ENCODE measurements around the gene TNRC18. TPM values are rescaled to one million over a fixed set of nuclear protein-coding genes. Genes with fewer than 3 reads are reported as not detected.

Gene TNRC18
- total and polyA plus RNA-seq, 9 of the 15 experiments (the other 6 are each of a cell fraction or from before 2014, with no cell fraction given), result 0.03 to 43.2 (median 18.0) TPM

GRCh38 chr7:5360971-5361370 lies 62.7 kb downstream of the TNRC18 start:
- FAIRE-seq (no peak), DNase-seq (ENCODE audit: extremely low read depth in 1 of 4, low spot score in 3 of 4) (no peak), ATAC-seq (no peak)
- Histone ChIP-seq H3K9me1 (ENCODE audit: control insufficient read depth, insufficient read depth, low read length) (no peaks in the 10 kb centered on the region), H3K9me3 (replicated peaks; ENCODE audit: control insufficient read depth, insufficient read depth, low read depth, low read length) (no peaks in the 10 kb centered on the region), H3K27ac (ENCODE audit: extremely low read depth, low read depth, low read length) (no peak overlapping the region), H3K9ac (ENCODE audit: insufficient read depth in 1 of 2, low read depth in 2 of 2, low read length in 2 of 2) (no peak overlapping the region), H3K27me3 (ENCODE audit: control insufficient read depth in 2 of 2, insufficient read depth in 2 of 2, low read length in 2 of 2) (no peaks in the 10 kb centered on the region), H3K36me3 (ENCODE audit: control insufficient read depth, insufficient read depth, low read length) (peaks cover 55% of the 10 kb centered on the region; the same call in 2 of the 3 replicates), H3K4me1 (replicated peaks in 1 of 2; ENCODE audit: control insufficient read depth in 2 of 2, insufficient read depth in 2 of 2, low read length in 2 of 2) (peaks cover 0 to 3% of the 10 kb centered on the region in 2 experiments; a peak in 2 of 5 replicates), H3K4me3 (no peak overlapping the region), H2AFZ (ENCODE audit: low read depth, low read length) (no peak overlapping the region), H3K4me2 (ENCODE audit: insufficient read depth, low read length) (no peak overlapping the region), H4K20me1 (replicated peaks; ENCODE audit: control insufficient read depth, insufficient read depth, low read length) (no peaks in the 10 kb centered on the region), H3K79me2 (ENCODE audit: control insufficient read depth, insufficient read depth, low read length) (0 out of 3 replicates have a peak, but pooled peaks cover 3% of the 10 kb centered on the region)
- in situ Hi-C loops (cut with MboI), result no loop called here
- intact Hi-C loops (cut with micrococcal nuclease), result loop anchor here (10.0 kb wide), 1 partner anchor 344 kb away; no protein-coding TSS in a partner anchor
- ChIA-PET CTCF (ENCODE audit: low intra/inter-chr PET ratio) (no interaction called here), POLR2A (interaction anchor here (1.5 kb wide), 1 partner anchor 9 kb away, joined by 7 read pairs; no protein-coding TSS in a partner anchor)
- no TSS peak for BruUV-seq (replicated peaks)
- WGBS (ENCODE audit: insufficient coverage, low coverage, missing lambda C conversion rate), result 96% methylated on average over 19 of the region's 29 CpGs
- TF ChIP-seq BCL6 (CRISPR knock-in tag; IDR thresholded peaks at IDR 0.05) (no peak), TSC22D4 (tag; IDR thresholded peaks at IDR 0.05) (no peak), HNRNPK (IDR thresholded peaks at IDR 0.05; ENCODE audit: low read depth, low read length, poor library complexity, severe bottlenecking) (no peak), KDM4B (IDR thresholded peaks at IDR 0.05; ENCODE audit: borderline replicate concordance in 2 of 2, low read depth in 1 of 2) (no peak), PHF8 (IDR thresholded peaks at IDR 0.05; ENCODE audit: borderline replicate concordance, low read length) (no peak), CBFA2T3 (IDR thresholded peaks at IDR 0.05) (no peak), ARID3B (CRISPR knock-in tag; IDR thresholded peaks at IDR 0.05; ENCODE audit: borderline replicate concordance) (no peak), HDAC3 (IDR thresholded peaks at IDR 0.05; ENCODE audit: borderline replicate concordance, partially characterized antibody) (no peak), ESRRB (CRISPR knock-in tag; IDR thresholded peaks at IDR 0.05; ENCODE audit: borderline replicate concordance) (no peak), ARID1B (IDR thresholded peaks at IDR 0.05) (no peak), WHSC1 (IDR thresholded peaks at IDR 0.05; ENCODE audit: low read length) (no peak), SLC30A9 (CRISPR knock-in tag; IDR thresholded peaks at IDR 0.05) (no peak)
- TF ChIP-seq, protein P1, sequence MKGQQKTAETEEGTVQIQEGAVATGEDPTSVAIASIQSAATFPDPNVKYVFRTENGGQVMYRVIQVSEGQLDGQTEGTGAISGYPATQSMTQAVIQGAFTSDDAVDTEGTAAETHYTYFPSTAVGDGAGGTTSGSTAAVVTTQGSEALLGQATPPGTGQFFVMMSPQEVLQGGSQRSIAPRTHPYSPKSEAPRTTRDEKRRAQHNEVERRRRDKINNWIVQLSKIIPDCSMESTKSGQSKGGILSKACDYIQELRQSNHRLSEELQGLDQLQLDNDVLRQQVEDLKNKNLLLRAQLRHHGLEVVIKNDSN (CRISPR knock-in tag; IDR thresholded peaks at IDR 0.05), result no peak
- TF ChIP-seq, protein P2, sequence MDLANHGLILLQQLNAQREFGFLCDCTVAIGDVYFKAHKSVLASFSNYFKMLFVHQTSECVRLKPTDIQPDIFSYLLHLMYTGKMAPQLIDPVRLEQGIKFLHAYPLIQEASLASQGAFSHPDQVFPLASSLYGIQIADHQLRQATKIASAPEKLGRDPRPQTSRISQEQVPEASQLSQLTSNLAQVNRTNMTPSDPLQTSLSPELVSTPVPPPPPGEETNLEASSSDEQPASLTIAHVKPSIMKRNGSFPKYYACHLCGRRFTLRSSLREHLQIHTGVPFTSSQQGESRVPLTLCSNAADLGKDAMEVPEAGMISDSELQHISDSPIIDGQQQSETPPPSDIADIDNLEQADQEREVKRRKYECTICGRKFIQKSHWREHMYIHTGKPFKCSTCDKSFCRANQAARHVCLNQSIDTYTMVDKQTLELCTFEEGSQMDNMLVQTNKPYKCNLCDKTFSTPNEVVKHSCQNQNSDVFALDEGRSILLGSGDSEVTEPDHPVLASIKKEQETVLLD (IDR thresholded peaks at IDR 0.05), result no peak
- TF ChIP-seq, protein P3, sequence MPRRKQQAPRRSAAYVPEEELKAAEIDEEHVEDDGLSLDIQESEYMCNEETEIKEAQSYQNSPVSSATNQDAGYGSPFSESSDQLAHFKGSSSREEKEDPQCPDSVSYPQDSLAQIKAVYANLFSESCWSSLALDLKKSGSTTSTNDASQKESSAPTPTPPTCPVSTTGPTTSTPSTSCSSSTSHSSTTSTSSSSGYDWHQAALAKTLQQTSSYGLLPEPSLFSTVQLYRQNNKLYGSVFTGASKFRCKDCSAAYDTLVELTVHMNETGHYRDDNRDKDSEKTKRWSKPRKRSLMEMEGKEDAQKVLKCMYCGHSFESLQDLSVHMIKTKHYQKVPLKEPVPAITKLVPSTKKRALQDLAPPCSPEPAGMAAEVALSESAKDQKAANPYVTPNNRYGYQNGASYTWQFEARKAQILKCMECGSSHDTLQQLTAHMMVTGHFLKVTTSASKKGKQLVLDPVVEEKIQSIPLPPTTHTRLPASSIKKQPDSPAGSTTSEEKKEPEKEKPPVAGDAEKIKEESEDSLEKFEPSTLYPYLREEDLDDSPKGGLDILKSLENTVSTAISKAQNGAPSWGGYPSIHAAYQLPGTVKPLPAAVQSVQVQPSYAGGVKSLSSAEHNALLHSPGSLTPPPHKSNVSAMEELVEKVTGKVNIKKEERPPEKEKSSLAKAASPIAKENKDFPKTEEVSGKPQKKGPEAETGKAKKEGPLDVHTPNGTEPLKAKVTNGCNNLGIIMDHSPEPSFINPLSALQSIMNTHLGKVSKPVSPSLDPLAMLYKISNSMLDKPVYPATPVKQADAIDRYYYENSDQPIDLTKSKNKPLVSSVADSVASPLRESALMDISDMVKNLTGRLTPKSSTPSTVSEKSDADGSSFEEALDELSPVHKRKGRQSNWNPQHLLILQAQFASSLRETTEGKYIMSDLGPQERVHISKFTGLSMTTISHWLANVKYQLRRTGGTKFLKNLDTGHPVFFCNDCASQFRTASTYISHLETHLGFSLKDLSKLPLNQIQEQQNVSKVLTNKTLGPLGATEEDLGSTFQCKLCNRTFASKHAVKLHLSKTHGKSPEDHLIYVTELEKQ (CRISPR knock-in tag; IDR thresholded peaks at IDR 0.05), result no peak
